HG02943 (cell line): ENCODE results near the gene BBS5.
"Not testable (repeated sequence)": the region's sequence is repeated elsewhere in the genome, so short reads cannot be mapped to it uniquely, and the experiment has no call there.

ENCODE experiments used
- ATAC-seq: cut with Tn5 transposase; IDR thresholded peaks from one replicate; pipeline ENCODE4 v1.9.1; 2021; ENCODE audit warnings: mild to moderate bottlenecking, low read depth, moderate library complexity; ENCODE audit not compliant: unreplicated experiment

BBS5 gene

DNA sequence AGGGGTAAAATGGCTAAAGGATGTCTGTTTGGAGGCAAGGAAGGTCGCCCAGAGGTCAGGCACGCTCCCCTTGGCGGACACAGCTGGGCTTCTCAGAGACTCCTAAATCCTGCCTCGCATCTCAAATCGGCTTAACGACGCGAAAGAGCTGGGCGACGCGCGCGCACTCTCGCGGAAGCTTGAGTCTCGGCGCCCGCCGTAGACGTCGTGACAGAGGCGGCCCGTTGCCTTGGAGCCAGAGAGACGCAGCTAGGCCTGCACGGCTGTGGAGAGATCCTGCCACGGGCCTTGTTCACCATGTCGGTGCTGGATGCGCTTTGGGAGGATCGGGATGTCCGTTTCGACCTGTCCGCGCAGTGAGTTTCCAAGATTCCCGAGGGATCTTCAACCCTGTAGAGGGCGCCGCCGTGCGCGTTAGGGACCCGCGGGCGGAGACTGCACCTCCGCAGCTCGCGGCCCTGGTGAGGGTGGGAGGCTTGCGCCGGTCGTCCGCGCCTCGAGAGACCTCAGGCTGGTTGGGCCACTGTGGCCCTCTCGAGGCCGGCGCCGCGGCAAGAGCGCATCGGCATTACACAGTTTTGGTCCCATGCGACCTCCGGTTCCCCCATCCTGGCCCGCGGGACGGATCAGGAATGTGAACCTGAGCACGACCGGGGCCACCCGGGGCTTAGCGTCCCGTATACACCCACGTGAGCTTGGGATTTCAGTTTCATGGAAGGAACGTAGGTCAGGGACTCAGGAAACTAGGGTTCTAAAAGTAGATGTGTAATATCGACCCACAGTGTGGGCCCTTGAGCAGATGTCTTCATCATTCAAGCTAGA is at the start of gene BBS5:
TSS of gene BBS5 (plus strand) at position 238 of the 822 bp plus-strand sequence. CDS start at position 298, 60 bp downstream.
- peak; percentile 93 for ATAC-seq

DNA sequence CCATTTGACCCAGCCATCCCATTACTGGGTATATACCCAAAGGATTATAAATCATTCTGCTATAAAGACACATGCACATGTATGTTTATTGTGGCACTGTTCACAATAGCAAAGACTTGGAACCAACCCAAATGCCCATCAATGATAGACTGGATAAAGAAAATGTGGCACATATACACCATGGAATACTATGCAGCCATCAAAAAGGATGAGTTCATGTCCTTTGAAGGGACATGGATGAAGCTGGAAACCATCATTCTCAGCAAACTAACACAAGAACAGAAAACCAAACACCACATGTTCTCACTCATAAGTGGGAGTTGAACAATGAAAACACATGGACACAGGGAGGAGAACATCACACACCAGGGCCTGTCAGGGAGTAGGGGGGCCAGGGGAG is 47.5 kb upstream of the BBS5 start:
- not testable (repeated sequence) for ATAC-seq

DNA sequence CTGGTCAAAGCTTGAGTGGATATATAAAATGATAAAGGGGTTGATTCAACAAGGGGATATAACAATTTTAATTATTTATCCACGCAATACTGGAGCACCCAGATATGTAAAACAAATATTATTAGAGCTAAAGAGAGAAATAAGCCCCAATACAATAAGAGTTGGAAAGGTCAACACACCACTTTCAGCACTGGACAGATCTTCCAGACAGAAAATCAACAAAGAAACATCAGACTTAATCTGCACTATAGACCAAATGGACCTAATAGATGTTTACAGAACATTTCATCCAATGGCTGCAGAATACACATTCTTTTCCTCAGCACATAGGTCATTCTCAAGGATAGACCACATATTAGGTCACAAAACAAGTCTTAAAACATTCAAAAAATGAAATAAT is 45.1 kb upstream of the BBS5 start:
- not testable (repeated sequence) for ATAC-seq

GRCh38 chr2:169438466-169439072 is 40.7 kb upstream of the BBS5 start:
- no peak for ATAC-seq

DNA sequence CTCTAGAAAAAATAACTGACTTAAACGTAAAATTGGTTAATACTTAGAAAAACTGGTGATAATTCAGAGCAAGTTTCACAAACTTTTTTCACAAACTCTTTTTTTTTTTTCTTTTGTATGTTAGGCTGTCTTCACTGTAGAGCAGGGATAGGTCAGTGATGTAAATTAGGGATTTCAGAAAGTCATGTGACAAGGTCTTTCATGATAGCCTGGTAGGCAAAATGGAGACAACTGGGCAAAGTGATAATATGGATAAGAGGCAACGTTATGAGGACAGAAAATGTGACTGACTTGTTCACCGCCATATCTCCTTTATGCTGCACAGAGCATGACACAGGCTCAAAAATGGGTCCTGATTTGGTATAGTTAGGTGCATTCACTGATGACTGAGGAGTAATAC is 39.4 kb upstream of the BBS5 start:
- ATAC-seq: no peak

DNA sequence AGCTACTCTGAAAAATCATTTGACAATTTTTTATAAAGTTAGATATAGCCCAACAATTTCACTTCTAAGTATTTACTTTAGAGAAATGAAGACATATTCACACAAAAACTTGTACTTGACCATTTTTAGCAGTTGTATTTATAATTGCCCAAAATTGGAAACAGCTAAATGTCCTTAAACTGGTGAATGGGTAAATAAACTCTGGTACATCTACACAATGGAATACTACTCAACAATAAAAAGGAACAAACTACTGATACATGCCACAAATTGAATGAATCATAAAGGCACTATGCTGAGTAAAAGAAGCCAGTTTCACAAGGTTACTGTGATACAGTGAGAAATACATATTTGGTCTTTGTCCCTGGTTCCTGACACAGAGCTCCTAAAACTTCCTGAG is 32.8 kb upstream of the BBS5 start:
- no peak for ATAC-seq

DNA sequence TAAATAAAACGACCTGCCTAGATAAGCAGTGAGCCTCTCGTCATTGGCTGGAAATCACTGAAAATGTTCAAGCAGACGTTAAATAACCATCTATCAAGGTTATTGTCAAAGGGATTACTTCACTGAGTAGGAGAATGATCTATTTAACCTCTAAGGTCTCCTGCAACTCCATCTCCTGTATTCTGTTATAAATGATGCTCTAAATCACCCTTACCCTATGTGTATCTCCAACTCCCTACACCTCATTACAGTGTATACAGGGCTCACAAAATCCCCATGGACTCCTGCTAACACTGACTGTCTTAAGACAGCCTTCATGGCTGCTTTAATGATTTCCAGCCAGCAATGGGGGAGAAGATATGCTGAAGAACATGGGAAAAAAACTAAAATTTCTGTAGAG is 31.0 kb upstream of the BBS5 start:
- ATAC-seq: no peak

GRCh38 chr2:169448865-169449264 is 30.4 kb upstream of the BBS5 start:
- no peak for ATAC-seq

DNA sequence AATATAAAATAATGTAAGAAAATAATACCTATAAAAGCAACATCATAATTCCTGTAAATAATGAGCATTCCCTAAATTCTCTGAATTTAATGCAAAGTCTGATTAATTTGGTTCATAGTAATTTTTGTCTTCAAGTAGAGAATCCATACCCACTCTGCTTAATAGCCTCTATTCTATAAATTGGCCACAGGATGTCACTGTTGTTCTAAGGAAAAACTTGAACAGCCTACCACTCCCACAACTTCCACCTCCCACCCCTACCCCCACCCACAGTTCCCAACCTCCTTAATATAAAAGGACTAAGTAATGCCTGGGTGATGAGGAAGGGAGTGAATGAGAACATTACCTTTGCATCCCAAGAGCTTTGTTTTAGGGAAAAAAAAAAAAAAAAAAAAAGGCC is 27.2 kb upstream of the BBS5 start:
- no peak for ATAC-seq

DNA sequence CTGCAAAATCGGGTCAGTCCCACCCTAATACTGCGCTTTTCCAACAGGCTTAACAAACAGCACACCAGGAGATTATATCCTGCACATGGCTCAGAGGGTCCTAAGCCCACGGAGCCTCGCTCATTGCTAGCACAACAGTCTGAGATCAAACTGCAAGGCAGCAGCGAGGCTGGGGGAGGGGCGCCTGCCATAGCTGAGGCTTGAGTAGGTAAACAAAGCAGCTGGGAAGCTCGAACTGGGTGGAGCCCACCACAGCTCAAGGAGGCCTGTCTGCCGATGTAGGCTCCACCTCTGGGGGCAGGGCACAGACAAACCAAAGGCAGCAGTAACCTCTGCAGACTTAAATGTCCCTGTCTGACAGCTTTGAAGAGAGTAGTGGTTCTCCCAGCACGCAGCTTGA is 26.2 kb upstream of the BBS5 start:
- ATAC-seq: not testable (repeated sequence)

- no peak for ATAC-seq
Measured at GRCh38 chr2:169461143-169461542, 18.2 kb upstream of the BBS5 start.

- no peak for ATAC-seq
Measured at GRCh38 chr2:169462896-169463695, 16.2 kb upstream of the BBS5 start.

- no peak for ATAC-seq
Measured at GRCh38 chr2:169464466-169464865, 14.8 kb upstream of the BBS5 start.

- ATAC-seq: no peak
Measured at GRCh38 chr2:169464882-169465281, 14.4 kb upstream of the BBS5 start.

DNA sequence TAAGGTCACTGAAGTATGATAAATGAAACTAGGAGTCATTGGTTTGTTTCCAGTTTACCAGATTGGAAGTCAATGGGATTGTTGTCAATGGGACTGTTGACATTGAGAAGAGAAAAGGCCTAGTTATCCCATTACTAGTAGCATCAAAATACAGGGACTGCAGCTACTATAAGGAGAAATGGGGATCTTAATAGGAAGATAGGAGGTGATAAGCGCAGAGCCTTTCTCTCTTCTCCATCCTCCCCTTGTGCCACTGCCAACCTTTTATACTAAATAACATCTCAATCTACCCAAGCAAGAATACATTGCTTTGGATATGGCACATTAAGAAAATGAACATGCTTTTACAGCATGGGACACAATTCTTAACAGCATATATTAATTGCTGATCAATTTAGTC is 10.5 kb upstream of the BBS5 start:
- no peak for ATAC-seq

- ATAC-seq: no peak
Measured at GRCh38 chr2:169469952-169470572, 9.2 kb upstream of the BBS5 start.

DNA sequence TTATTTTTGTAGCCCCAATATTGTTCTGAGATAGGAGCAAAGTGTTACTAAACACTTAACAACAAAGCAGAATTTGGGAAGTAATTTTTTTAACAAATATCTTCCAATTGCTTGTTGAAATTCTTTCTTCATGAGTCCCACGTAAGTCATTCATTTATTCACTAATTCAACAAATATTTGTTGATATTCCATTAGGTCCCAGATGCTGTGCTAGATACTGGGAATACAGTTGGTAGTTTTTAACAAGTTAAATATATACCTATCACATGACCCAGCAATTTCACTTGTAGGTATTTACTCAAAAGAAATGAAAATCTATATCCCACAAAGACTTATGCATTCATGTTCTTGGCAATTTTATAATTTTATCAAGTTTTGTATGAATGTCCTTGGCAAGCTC is 7.0 kb upstream of the BBS5 start:
- no peak for ATAC-seq

- no peak for ATAC-seq
Measured at GRCh38 chr2:169476459-169476858, 2.8 kb upstream of the BBS5 start.

GRCh38 chr2:169478339-169478738 is 955 bp upstream of the BBS5 start:
- no peak for ATAC-seq

GRCh38 chr2:169478745-169479256 is 493 bp upstream of the BBS5 start:
- ATAC-seq: no peak

DNA sequence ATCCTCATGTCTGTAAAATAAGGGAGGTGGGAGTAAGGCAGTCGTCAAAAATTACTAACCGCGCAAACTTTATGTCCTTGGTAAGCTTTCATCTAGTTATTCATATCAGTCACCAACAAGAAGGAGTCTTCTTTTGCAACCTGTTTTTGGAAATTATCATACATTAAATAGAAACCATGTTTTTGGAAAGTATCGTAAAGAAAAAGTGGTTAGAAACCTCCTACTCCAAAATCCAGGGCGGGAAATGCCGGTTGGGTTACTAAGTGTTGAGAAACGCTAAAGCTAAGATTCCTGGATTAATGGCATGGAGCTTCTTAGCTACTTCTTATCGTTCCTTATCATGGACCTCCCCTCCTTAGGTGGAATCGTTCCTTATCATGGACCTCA is 778 bp downstream of the BBS5 start:
- no peak for ATAC-seq
